Measurements from ENCODE around the gene GRP.

DNA sequence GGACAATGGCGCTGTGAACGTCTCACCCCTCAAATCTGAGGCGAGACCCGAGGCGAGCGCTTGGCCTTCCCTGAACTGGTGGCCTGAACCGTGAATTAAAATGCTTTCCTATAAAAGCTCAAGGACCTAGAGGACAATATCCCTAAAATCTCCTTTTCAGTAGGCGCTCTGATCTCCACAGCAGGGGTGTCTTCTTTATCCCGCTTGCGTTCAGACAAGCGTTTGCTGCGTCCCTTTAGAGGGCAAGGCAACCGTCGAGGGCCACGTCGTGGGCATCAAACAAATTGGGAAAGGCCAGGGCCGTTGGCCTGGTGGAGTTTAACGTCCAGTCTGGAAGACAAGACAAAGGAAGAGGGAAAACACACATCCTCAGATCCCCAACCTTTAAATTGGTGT is 54.6 kb downstream of the GRP start:
- TF ChIP-seq CTCF (IDR thresholded peaks at IDR 0.05) = no peak
- no peak for TF ChIP-seq POLR2A (IDR thresholded peaks at IDR 0.05)
- TF ChIP-seq EP300 (IDR thresholded peaks at IDR 0.05) = no peak
